GM21786 (cell line): Measurements from ENCODE around the gene STIM1.

ENCODE experiments used
- ATAC-seq: cut with Tn5 transposase; IDR thresholded peaks from one replicate; pipeline ENCODE4 v1.9.1; 2021; ENCODE audit not compliant: unreplicated experiment

Gene STIM1

GRCh38 chr11:4060182-4060923 lies 204.9 kb downstream of the STIM1 start:
- ATAC-seq, result no peak

- ATAC-seq, result no peak
These were observed 206.2 kb downstream of the STIM1 start for GRCh38 chr11:4061700-4062099.

- ATAC-seq, result no peak
These were observed 207.9 kb downstream of the STIM1 start for GRCh38 chr11:4063348-4063747.

- no peak for ATAC-seq
These were observed 209.0 kb downstream of the STIM1 start for GRCh38 chr11:4064278-4064955.

GRCh38 chr11:4065086-4065485 lies 209.6 kb downstream of the STIM1 start:
- no peak for ATAC-seq

GRCh38 chr11:4065601-4066377 lies 210.3 kb downstream of the STIM1 start:
- no peak for ATAC-seq

- ATAC-seq, result no peak
These were observed 211.4 kb downstream of the STIM1 start for GRCh38 chr11:4066910-4067309.

GRCh38 chr11:4068962-4069361 lies 213.5 kb downstream of the STIM1 start:
- ATAC-seq, result no peak

- ATAC-seq, result no peak
These were observed 215.9 kb downstream of the STIM1 start for GRCh38 chr11:4071325-4071724.

- ATAC-seq, result no peak
These were observed 216.4 kb downstream of the STIM1 start for GRCh38 chr11:4071914-4072313.

- ATAC-seq, result peak; percentile 72
These were observed 217.3 kb downstream of the STIM1 start for GRCh38 chr11:4072668-4073285.

- ATAC-seq, result no peak
These were observed 218.8 kb downstream of the STIM1 start for GRCh38 chr11:4074266-4074665.

GRCh38 chr11:4076774-4077173 lies 221.3 kb downstream of the STIM1 start:
- no peak for ATAC-seq

- ATAC-seq, result no peak
These were observed 227.7 kb downstream of the STIM1 start for GRCh38 chr11:4083198-4083597.

GRCh38 chr11:4084406-4085125 lies 229.1 kb downstream of the STIM1 start:
- no peak for ATAC-seq

- ATAC-seq, result no peak
These were observed 230.1 kb downstream of the STIM1 start for GRCh38 chr11:4085575-4085974.

GRCh38 chr11:4086575-4087353 lies 231.3 kb downstream of the STIM1 start:
- no peak for ATAC-seq

GRCh38 chr11:4087551-4087950 lies 232.1 kb downstream of the STIM1 start:
- no peak for ATAC-seq

- ATAC-seq, result no peak
These were observed 234.8 kb downstream of the STIM1 start for GRCh38 chr11:4090258-4090657.

GRCh38 chr11:4092026-4092425 lies 236.6 kb downstream of the STIM1 start:
- ATAC-seq, result no peak
